ENCODE results near the gene SNX8.

DNA sequence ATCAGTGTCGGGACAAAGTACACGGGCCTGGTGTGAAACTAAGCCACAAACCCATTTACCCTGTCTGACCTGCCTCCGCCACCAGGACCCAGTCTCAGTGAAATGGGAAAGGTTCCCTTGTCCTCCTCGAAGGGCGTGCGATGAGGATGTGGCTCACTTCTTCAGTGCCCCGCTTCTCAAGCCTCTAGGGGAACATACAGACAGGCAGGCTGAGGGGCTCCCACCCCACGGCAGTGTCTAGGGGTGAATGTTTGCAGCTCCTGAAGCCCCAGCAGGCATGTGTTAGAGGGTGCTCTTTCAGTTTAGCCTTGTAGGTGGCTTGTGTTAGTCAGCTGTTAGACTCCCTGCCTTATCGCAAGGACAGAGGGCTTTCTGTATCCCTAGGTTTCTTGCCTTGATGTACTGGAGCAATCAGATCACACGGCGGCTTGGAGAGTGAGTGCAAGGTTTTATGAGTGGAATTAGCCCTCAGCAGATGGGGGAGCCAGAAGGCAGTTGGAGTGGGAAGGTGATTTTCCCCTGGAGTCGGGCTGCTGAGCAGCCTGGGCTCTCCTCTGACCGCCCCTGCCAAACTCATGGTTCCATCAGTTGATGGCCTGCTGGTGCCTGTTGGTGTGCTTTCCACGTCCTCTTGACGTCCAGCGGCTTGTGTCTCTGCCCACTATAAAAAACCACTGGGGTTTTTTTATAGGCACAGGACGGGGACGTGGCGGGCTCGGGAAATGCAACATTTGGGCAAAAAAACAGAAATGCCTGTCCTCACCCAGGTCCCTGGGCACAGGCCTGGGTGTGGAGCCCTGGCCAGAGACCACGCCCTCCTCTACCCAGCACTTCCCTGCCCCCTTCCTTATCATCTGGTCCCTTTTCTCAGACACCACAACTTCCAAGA is 71.5 kb downstream of the SNX8 start:
- TF ChIP-seq GATA2 (IDR thresholded peaks at IDR 0.05; ENCODE audit: low read depth, low read length) (no peak), GATA3 (IDR thresholded peaks at IDR 0.05; ENCODE audit: low read depth, low read length) (no peak)

Measured in SH-SY5Y (cell line).